ENCODE measurements around the gene FAM53A.
"Not testable (repeated sequence)": the region's sequence is repeated elsewhere in the genome, so short reads cannot be mapped to it uniquely, and the experiment has no call there.

DNA sequence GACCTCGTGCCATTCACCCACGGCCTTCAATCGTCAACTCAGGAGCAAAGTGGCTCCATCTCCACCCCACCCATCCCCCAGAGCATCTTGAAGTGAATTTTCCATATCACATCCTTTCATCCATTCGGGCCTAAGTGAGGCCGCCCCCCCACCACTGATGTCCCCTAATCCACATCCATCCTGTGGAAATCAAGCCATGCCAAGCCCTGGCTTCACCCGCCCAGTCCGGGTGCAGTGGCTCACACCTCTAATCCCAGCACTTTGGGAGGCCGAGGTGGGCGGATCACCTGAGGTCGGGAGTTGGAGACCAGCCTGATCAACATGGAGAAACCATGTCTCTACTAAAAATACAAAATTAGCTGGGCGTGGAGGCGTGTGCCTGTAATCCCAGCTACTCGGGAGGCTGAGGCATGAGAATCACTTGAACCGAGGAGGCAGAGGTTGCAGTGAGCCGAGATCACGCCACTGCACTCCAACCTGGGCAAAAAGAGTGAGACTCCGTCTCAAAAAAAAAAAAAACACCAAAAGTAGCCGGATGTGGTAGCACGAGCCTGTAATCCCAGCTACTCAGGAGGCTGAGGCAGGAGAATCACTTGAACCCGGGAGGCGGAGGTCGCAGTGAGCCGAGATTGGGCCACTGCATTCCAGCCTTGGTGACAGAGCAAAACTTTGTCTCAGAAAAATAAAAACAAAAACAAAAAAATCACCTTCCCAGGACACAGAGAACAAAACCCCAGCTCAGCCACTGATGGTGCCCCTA, 76.5 kb downstream of the FAM53A start:
- TF ChIP-seq, protein P1, sequence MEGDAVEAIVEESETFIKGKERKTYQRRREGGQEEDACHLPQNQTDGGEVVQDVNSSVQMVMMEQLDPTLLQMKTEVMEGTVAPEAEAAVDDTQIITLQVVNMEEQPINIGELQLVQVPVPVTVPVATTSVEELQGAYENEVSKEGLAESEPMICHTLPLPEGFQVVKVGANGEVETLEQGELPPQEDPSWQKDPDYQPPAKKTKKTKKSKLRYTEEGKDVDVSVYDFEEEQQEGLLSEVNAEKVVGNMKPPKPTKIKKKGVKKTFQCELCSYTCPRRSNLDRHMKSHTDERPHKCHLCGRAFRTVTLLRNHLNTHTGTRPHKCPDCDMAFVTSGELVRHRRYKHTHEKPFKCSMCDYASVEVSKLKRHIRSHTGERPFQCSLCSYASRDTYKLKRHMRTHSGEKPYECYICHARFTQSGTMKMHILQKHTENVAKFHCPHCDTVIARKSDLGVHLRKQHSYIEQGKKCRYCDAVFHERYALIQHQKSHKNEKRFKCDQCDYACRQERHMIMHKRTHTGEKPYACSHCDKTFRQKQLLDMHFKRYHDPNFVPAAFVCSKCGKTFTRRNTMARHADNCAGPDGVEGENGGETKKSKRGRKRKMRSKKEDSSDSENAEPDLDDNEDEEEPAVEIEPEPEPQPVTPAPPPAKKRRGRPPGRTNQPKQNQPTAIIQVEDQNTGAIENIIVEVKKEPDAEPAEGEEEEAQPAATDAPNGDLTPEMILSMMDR (tag by site-specific recombination; IDR thresholded peaks at IDR 0.05) = not testable (repeated sequence)
- TF ChIP-seq, protein P2, sequence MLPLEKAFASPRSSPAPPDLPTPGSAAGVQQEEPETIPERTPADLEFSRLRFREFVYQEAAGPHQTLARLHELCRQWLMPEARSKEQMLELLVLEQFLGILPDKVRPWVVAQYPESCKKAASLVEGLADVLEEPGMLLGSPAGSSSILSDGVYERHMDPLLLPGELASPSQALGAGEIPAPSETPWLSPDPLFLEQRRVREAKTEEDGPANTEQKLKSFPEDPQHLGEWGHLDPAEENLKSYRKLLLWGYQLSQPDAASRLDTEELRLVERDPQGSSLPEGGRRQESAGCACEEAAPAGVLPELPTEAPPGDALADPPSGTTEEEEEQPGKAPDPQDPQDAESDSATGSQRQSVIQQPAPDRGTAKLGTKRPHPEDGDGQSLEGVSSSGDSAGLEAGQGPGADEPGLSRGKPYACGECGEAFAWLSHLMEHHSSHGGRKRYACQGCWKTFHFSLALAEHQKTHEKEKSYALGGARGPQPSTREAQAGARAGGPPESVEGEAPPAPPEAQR (tag by site-specific recombination; IDR thresholded peaks at IDR 0.05) = not testable (repeated sequence)
- not testable (repeated sequence) for TF ChIP-seq TCF7L2 (IDR thresholded peaks at IDR 0.05; ENCODE audit: borderline replicate concordance, low read depth, low read length); ZNF16 (tag by site-specific recombination; IDR thresholded peaks at IDR 0.05; ENCODE audit: low read depth); ZNF529 (tag by site-specific recombination; IDR thresholded peaks at IDR 0.05; ENCODE audit: insufficient replicate concordance); ZNF416 (tag by site-specific recombination; IDR thresholded peaks at IDR 0.05); MEIS1 (CRISPR knock-in tag; IDR thresholded peaks at IDR 0.05; ENCODE audit: borderline replicate concordance); ZBTB6 (tag by site-specific recombination; IDR thresholded peaks at IDR 0.05)

Data from HEK293 (cell line).